Measurements from ENCODE around the gene NTRK2.

GRCh38 chr9:84947412-84947972 is 278.0 kb downstream of the NTRK2 start:
- TF ChIP-seq CTCF (IDR thresholded peaks at IDR 0.05) (no peak), POLR2A (IDR thresholded peaks at IDR 0.05) (no peak)
